DND-41 (cell line): ENCODE data around the gene MIGA2.

ENCODE experiments used
- CTCF ChIP-seq: IDR thresholded peaks from 2 replicates; pipeline ENCODE4 v1.5.1; 2012; ENCODE audit warnings: borderline replicate concordance, low read length, moderate library complexity, mild to moderate bottlenecking; ENCODE audit not compliant: poor library complexity, severe bottlenecking; ENCODE audit errors: extremely low read depth
- EZH2 ChIP-seq: IDR thresholded peaks from 3 replicates; pipeline ENCODE4 v1.6.1; 2012; ENCODE audit warnings: borderline replicate concordance, low read depth, mild to moderate bottlenecking, moderate library complexity, low read length, inconsistent platforms; ENCODE audit not compliant: severe bottlenecking

GRCh38 chr9:129026442-129027223, 9.8 kb upstream of the MIGA2 start:
- no peak for TF ChIP-seq CTCF
- TF ChIP-seq EZH2 = no peak
